Nephron progenitor cell (in vitro differentiated cells): ENCODE data around the gene SCAMP5.
A peak's percentile ranks its signal among the peaks of the same experiment; 100 is the strongest.

ENCODE experiments used
- DNase-seq: peaks from one replicate; pipeline ENCODE4 v3.0.0; 2021
- H3K27ac Mint-ChIP-seq: 2 replicates; pipeline ENCODE4 v1.8.0; 2021; ENCODE audit warnings: mild to moderate bottlenecking, moderate library complexity, mixed read lengths
- H3K27me3 Mint-ChIP-seq: 2 replicates; pipeline ENCODE4 v1.8.0; 2021; ENCODE audit warnings: mild to moderate bottlenecking, low read depth, mixed read lengths; ENCODE audit not compliant: poor library complexity
- H3K36me3 Mint-ChIP-seq: 2 replicates; pipeline ENCODE4 v1.8.0; 2021; ENCODE audit warnings: low read depth, mixed read lengths
- H3K4me1 Mint-ChIP-seq: 2 replicates; pipeline ENCODE4 v1.8.0; 2021; ENCODE audit warnings: mixed read lengths
- H3K4me3 Mint-ChIP-seq: 2 replicates; pipeline ENCODE4 v1.8.0; 2021; ENCODE audit warnings: mild to moderate bottlenecking, moderate library complexity, mixed read lengths
- H3K9me3 Mint-ChIP-seq: 2 replicates; pipeline ENCODE4 v1.8.0; 2021; ENCODE audit warnings: mild to moderate bottlenecking, moderate library complexity, mixed read lengths
- TF ChIP-seq, protein P1 (sequence below): fragments of 200-600 bp; sonication (generic); IDR thresholded peaks from 2 replicates; pipeline ENCODE4 v1.5.0; 2021; ENCODE audit warnings: antibody characterized with exemption

The SCAMP5 gene

DNA sequence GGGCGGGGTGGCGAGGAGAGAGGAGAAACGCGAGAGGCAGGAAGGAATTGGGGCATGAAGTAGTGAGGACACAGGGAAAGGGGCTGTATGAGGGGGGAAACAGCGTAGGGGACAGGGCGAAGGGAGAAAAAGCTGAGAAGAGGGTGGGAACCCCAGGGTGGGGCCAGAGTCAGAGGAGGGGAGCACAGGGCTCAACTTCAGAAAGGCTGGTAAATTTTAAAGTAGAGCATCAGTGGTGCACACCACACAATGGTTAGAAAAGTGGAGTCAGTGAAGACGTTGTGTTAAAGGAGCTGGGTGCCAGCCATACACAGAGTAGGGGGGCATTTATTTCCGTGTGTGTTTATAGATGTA, 35.8 kb upstream of the SCAMP5 start:
- H3K4me3 Mint-ChIP-seq, result peak overlapping the region; percentile 75
- H3K36me3 Mint-ChIP-seq, result no peaks in the 10 kb centered on the region
- no peak overlapping the region for H3K27ac Mint-ChIP-seq
- H3K27me3 Mint-ChIP-seq, result peaks cover 89% of the 10 kb centered on the region
- peaks cover 42% of the 10 kb centered on the region for H3K4me1 Mint-ChIP-seq
- no peaks in the 10 kb centered on the region for H3K9me3 Mint-ChIP-seq
- no peak for DNase-seq
- TF ChIP-seq, protein P1, sequence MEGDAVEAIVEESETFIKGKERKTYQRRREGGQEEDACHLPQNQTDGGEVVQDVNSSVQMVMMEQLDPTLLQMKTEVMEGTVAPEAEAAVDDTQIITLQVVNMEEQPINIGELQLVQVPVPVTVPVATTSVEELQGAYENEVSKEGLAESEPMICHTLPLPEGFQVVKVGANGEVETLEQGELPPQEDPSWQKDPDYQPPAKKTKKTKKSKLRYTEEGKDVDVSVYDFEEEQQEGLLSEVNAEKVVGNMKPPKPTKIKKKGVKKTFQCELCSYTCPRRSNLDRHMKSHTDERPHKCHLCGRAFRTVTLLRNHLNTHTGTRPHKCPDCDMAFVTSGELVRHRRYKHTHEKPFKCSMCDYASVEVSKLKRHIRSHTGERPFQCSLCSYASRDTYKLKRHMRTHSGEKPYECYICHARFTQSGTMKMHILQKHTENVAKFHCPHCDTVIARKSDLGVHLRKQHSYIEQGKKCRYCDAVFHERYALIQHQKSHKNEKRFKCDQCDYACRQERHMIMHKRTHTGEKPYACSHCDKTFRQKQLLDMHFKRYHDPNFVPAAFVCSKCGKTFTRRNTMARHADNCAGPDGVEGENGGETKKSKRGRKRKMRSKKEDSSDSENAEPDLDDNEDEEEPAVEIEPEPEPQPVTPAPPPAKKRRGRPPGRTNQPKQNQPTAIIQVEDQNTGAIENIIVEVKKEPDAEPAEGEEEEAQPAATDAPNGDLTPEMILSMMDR, result no peak

DNA sequence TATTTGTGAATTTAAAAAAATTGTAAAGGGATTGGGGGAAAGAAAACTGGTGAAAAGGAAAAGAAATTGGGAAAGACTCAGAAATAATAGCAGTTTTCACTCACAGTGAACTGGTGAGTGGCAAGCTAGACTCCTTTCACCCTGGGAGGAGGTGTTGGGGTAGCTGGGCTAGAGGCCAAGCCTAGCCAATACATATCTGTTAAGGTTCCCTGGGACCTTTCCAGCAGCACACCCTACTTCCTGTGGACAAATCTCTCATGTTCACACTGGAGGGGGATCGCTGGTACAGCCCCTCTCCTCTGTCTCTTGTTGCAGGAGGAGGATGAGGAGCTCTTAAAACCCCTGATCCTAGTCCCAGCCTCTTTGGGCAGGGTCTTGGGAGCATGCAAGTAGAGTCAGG, 35.1 kb upstream of the SCAMP5 start:
- H3K4me3 Mint-ChIP-seq, result no peak overlapping the region
- no peaks in the 10 kb centered on the region for H3K9me3 Mint-ChIP-seq
- no peak overlapping the region for H3K27ac Mint-ChIP-seq
- TF ChIP-seq, protein P1, result no peak
- no peak for DNase-seq
- peaks cover 86% of the 10 kb centered on the region for H3K27me3 Mint-ChIP-seq
- peaks cover 42% of the 10 kb centered on the region for H3K4me1 Mint-ChIP-seq
- H3K36me3 Mint-ChIP-seq, result no peaks in the 10 kb centered on the region

DNA sequence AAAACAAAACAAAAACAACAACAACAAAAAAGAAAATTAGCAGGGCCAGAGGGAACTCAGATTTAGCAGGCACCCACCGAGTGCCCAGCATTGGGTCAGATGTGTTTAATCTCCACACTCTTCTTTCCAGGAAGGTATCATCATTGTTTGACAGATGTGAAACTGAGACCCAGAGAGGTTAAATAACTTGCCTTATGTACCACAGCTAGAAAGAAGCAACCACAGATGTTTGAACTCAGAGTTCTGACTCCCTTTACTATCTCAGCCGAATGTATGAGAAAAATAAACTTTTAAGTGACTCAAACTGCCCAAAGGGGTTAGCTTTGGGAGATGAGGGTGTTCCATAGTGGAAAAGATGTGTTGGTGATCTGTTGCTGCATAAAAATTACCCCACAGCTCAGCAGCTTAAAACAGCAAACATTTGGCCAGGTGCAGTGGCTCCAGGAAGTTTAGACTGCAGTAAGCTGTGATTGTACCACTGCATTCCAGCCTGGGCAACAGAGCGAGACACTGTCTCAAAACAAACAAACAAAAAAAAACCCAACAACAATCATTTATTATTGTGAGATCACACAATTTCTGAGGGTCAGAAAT, 34.3 kb upstream of the SCAMP5 start:
- H3K9me3 Mint-ChIP-seq, result no peaks in the 10 kb centered on the region
- TF ChIP-seq, protein P1, result no peak
- H3K36me3 Mint-ChIP-seq, result no peaks in the 10 kb centered on the region
- no peak overlapping the region for H3K27ac Mint-ChIP-seq
- H3K4me3 Mint-ChIP-seq, result no peak overlapping the region
- H3K4me1 Mint-ChIP-seq, result peaks cover 42% of the 10 kb centered on the region
- no peak for DNase-seq
- peaks cover 78% of the 10 kb centered on the region for H3K27me3 Mint-ChIP-seq

DNA sequence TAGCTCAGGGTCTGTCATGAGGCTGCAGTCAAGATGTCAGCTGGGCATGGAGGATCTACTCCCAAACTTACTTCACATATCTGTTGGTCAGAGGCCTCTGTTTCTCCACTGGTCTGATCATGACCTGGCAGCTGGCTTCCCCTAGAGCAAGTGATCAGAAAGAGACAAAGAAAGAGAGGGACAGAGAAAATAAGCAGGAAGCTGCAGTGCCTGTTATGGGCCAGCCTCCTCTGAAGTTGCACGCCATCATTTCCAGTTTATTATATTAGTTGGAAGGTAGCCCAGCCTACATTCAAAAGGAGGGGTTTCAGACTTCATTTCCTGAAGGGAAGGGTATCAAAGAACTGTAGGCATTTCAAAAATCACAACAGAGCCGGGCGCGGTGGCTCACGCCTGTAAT, 33.7 kb upstream of the SCAMP5 start:
- Mint-ChIP-seq H3K4me3 (no peak overlapping the region), H3K4me1 (peaks cover 42% of the 10 kb centered on the region), H3K9me3 (no peaks in the 10 kb centered on the region), H3K27me3 (peaks cover 80% of the 10 kb centered on the region), H3K36me3 (no peaks in the 10 kb centered on the region), H3K27ac (no peak overlapping the region)
- TF ChIP-seq, protein P1, result no peak
- no peak for DNase-seq

DNA sequence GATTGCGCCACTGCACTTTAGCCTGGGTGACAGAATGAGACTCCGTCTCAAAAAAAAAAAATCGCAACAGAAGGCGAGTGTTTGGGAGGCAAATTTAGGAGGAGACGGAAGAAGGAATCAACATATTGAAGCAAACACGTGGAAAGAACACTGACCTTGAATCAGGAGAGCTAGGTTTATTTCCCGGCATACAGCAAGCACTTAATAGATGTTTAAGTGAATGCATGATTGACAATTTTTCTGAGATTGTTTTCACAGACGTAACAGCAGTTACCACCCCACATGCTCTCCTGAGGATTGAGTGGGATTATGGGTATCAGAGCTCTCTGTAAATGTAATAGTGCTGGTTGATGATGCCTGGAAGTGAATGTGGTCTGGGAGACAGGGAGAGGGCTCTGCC, 33.1 kb upstream of the SCAMP5 start:
- no peak for DNase-seq
- Mint-ChIP-seq H3K9me3 (no peaks in the 10 kb centered on the region), H3K27ac (no peak overlapping the region), H3K36me3 (no peaks in the 10 kb centered on the region), H3K4me1 (peaks cover 42% of the 10 kb centered on the region), H3K4me3 (no peak overlapping the region), H3K27me3 (peaks cover 75% of the 10 kb centered on the region)
- TF ChIP-seq, protein P1, result no peak

DNA sequence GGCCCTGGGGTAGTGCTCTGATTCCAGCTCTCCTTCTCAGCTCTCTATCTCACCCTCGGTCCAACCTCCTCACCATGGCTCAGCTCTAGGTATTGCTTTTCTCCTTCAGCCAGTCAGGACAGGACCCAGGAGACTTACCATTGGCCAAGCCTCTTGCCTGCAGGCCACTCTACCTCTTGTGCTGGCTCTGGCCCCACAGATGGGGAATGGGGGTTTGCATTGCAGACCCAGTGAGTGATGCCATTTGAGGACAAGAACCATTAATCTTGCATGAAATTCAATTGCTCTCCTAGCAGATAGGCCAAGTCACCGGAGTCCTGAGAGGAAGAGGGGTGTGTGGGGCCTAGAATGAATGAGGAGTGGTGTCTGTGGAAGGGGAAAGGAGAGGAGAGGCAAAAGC, 32.7 kb upstream of the SCAMP5 start:
- Mint-ChIP-seq H3K27me3 (peaks cover 70% of the 10 kb centered on the region), H3K9me3 (no peaks in the 10 kb centered on the region), H3K27ac (no peak overlapping the region), H3K4me1 (peaks cover 41% of the 10 kb centered on the region), H3K4me3 (no peak overlapping the region), H3K36me3 (no peaks in the 10 kb centered on the region)
- no peak for DNase-seq
- TF ChIP-seq, protein P1, result no peak
